ENCODE measurements around the gene XAF1. TPM values are rescaled to one million over a fixed set of nuclear protein-coding genes. Genes with fewer than 3 reads are reported as not detected.
"Not testable (repeated sequence)": the region's sequence is repeated elsewhere in the genome, so short reads cannot be mapped to it uniquely, and the experiment has no call there.

XAF1 gene
- polyA plus RNA-seq, 3 donors, result 28.4 to 45.9 (median 31.9) TPM

DNA sequence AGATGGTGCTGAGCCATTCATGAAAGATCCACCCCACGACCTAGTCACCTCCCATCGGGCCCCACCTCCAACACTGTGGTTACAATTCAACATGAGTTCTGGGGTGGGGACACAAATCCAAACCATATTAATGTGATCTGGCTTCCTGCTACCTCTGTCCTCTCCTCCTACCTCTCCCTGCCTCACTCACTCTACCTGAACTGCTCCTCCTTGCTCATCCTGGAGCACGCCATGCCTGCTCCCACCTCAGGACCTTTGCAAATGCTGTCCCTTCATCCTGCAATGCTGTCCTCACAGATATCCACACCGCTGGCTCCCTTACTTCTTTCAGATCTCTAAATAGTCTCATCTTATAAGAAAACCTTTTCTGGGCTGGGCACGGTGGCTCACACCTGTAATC, 31.8 kb upstream of the XAF1 start:
- Histone ChIP-seq H3K79me2 (ENCODE audit: insufficient read depth, low read length) (no peaks in the 10 kb centered on the region), H3K36me3 (replicated peaks in 1 of 2; ENCODE audit: control insufficient read depth in 1 of 2, insufficient read depth in 2 of 2, low read length in 2 of 2) (no peaks in the 10 kb centered on the region), H3K4me1 (ENCODE audit: control insufficient read depth in 1 of 2, insufficient read depth in 2 of 2, low read length in 2 of 2) (no peaks in the 10 kb centered on the region), H3K9ac (ENCODE audit: insufficient read depth, low read length, poor library complexity, severe bottlenecking) (no peak overlapping the region), H3K27me3 (ENCODE audit: control insufficient read depth in 2 of 2, insufficient read depth in 2 of 2, low read length in 2 of 2) (peaks cover 5 to 11% of the 10 kb centered on the region in 2 donors), H3K27ac (ENCODE audit: low read depth in 1 of 2, low read length in 2 of 2) (no peak overlapping the region), H3K9me3 (replicated peaks in 1 of 2; ENCODE audit: control insufficient read depth in 1 of 2, insufficient read depth in 1 of 2, low read length in 2 of 2) (no peaks in the 10 kb centered on the region), H3K4me3 (replicated peaks in 1 of 3; ENCODE audit: low read depth in 2 of 3, low read length in 3 of 3) (no peak overlapping the region), H3K4me2 (replicated peaks; ENCODE audit: extremely low read depth, low read length, poor library complexity, severe bottlenecking) (no peak overlapping the region), H2AFZ (ENCODE audit: insufficient read depth, low read depth, low read length, poor library complexity, severe bottlenecking) (no peak overlapping the region), H4K20me1 (ENCODE audit: insufficient read depth, low read length) (no peaks in the 10 kb centered on the region)
- peaks cover 0 to 6% (median 0%) of the 10 kb centered on the region in 7 donors for H3K9me3 Mint-ChIP-seq
- H3K27me3 Mint-ChIP-seq (ENCODE audit: low read depth in 3 of 3), result peaks cover 19 to 48% (median 27%) of the 10 kb centered on the region in 3 donors
- intact Hi-C loops (cut with micrococcal nuclease), result no loop called here
- H3K4me1 Mint-ChIP-seq, result no peaks in the 10 kb centered on the region
- 100% methylated on average over 3 of the region's 5 CpGs for WGBS (ENCODE audit: insufficient coverage)
- no peak overlapping the region for H3K27ac Mint-ChIP-seq
- no peak for DNase-seq
- TF ChIP-seq, protein P1, sequence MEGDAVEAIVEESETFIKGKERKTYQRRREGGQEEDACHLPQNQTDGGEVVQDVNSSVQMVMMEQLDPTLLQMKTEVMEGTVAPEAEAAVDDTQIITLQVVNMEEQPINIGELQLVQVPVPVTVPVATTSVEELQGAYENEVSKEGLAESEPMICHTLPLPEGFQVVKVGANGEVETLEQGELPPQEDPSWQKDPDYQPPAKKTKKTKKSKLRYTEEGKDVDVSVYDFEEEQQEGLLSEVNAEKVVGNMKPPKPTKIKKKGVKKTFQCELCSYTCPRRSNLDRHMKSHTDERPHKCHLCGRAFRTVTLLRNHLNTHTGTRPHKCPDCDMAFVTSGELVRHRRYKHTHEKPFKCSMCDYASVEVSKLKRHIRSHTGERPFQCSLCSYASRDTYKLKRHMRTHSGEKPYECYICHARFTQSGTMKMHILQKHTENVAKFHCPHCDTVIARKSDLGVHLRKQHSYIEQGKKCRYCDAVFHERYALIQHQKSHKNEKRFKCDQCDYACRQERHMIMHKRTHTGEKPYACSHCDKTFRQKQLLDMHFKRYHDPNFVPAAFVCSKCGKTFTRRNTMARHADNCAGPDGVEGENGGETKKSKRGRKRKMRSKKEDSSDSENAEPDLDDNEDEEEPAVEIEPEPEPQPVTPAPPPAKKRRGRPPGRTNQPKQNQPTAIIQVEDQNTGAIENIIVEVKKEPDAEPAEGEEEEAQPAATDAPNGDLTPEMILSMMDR (IDR thresholded peaks at IDR 0.05), result no peak
- H3K4me3 Mint-ChIP-seq, result peak overlapping the region in 1 of 2 donors; percentile 30
- no peaks in the 10 kb centered on the region for H3K36me3 Mint-ChIP-seq

DNA sequence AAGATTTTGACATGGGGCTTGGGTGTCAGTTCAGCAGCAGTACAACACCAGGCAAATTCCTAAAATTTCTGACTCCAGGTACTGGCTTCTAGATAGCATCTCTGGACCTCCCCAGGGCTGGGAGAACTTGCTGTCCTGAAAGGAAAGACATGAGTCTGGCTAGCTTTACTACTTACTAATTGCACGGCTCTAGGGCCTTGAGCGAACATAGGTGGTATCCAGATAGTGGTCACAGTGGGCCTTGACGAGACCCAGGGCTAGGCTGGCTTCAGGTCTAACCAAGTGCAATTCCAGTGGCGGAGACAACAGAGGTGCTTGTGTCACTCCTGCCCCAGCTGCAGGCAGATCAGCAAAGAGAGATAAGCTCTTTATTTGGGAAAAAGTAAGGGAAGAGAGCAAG, 26.3 kb upstream of the XAF1 start:
- H3K36me3 Mint-ChIP-seq, result no peaks in the 10 kb centered on the region
- intact Hi-C loops (cut with micrococcal nuclease), result no loop called here
- H3K4me3 Mint-ChIP-seq, result no peak overlapping the region
- H3K36me3 ChIP-seq (replicated peaks in 1 of 2; ENCODE audit: control insufficient read depth in 1 of 2, insufficient read depth in 2 of 2, low read length in 2 of 2), result no peaks in the 10 kb centered on the region
- no peak overlapping the region for H3K4me2 ChIP-seq (replicated peaks; ENCODE audit: extremely low read depth, low read length, poor library complexity, severe bottlenecking)
- H3K79me2 ChIP-seq (ENCODE audit: insufficient read depth, low read length), result no peaks in the 10 kb centered on the region
- H3K9me3 Mint-ChIP-seq, result peaks cover 0 to 3% (median 1%) of the 10 kb centered on the region in 7 donors
- no peak overlapping the region for H3K27ac ChIP-seq (ENCODE audit: low read depth in 1 of 2, low read length in 2 of 2)
- H4K20me1 ChIP-seq (ENCODE audit: insufficient read depth, low read length), result no peaks in the 10 kb centered on the region
- H2AFZ ChIP-seq (ENCODE audit: insufficient read depth, low read depth, low read length, poor library complexity, severe bottlenecking), result no peak overlapping the region
- no peaks in the 10 kb centered on the region for H3K4me1 Mint-ChIP-seq
- peaks cover 6 to 15% (median 9%) of the 10 kb centered on the region in 3 donors for H3K27me3 Mint-ChIP-seq (ENCODE audit: low read depth in 3 of 3)
- H3K4me1 ChIP-seq (ENCODE audit: control insufficient read depth in 1 of 2, insufficient read depth in 2 of 2, low read length in 2 of 2), result no peaks in the 10 kb centered on the region
- H3K9ac ChIP-seq (ENCODE audit: insufficient read depth, low read length, poor library complexity, severe bottlenecking), result no peak overlapping the region
- H3K9me3 ChIP-seq (replicated peaks in 1 of 2; ENCODE audit: control insufficient read depth in 1 of 2, insufficient read depth in 1 of 2, low read length in 2 of 2), result no peaks in the 10 kb centered on the region
- WGBS (ENCODE audit: insufficient coverage), result 78% methylated on average over 3 of the region's 4 CpGs
- H3K4me3 ChIP-seq (replicated peaks in 1 of 3; ENCODE audit: low read depth in 2 of 3, low read length in 3 of 3), result no peak overlapping the region
- no peak for DNase-seq
- H3K27me3 ChIP-seq (ENCODE audit: control insufficient read depth in 2 of 2, insufficient read depth in 2 of 2, low read length in 2 of 2), result no peaks in the 10 kb centered on the region
- TF ChIP-seq, protein P1 (IDR thresholded peaks at IDR 0.05), result no peak
- H3K27ac Mint-ChIP-seq, result no peak overlapping the region

DNA sequence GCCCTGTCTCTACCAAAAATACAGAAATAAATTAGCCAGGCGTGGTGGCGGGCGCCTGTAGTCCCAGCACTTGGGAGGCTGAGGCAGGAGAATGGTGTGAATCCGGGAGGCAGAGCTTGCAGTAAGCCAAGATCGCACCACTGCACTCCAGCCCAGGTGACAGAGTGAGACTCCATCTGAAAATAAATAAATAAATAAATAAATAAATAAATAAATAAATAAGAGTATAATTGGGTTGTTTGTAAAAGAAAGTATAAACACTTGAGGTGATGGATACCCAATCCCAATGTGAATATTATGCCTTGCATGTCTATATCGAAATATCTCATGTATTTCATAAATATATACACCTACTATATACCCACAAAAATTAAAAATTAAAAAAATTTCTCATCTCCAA, 9.2 kb upstream of the XAF1 start:
- intact Hi-C loops (cut with micrococcal nuclease); H4K20me1 ChIP-seq (ENCODE audit: insufficient read depth, low read length); H3K4me1 ChIP-seq (ENCODE audit: control insufficient read depth in 1 of 2, insufficient read depth in 2 of 2, low read length in 2 of 2); DNase-seq; H3K36me3 ChIP-seq (replicated peaks in 1 of 2; ENCODE audit: control insufficient read depth in 1 of 2, insufficient read depth in 2 of 2, low read length in 2 of 2); H2AFZ ChIP-seq (ENCODE audit: insufficient read depth, low read depth, low read length, poor library complexity, severe bottlenecking); H3K36me3 Mint-ChIP-seq; H3K27ac Mint-ChIP-seq; H3K9me3 Mint-ChIP-seq; H3K4me3 Mint-ChIP-seq; H3K4me2 ChIP-seq (replicated peaks; ENCODE audit: extremely low read depth, low read length, poor library complexity, severe bottlenecking); H3K27me3 Mint-ChIP-seq (ENCODE audit: low read depth in 3 of 3); H3K9me3 ChIP-seq (replicated peaks in 1 of 2; ENCODE audit: control insufficient read depth in 1 of 2, insufficient read depth in 1 of 2, low read length in 2 of 2); H3K27me3 ChIP-seq (ENCODE audit: control insufficient read depth in 2 of 2, insufficient read depth in 2 of 2, low read length in 2 of 2); H3K79me2 ChIP-seq (ENCODE audit: insufficient read depth, low read length); H3K27ac ChIP-seq (ENCODE audit: low read depth in 1 of 2, low read length in 2 of 2); H3K9ac ChIP-seq (ENCODE audit: insufficient read depth, low read length, poor library complexity, severe bottlenecking); H3K4me3 ChIP-seq (replicated peaks in 1 of 3; ENCODE audit: low read depth in 2 of 3, low read length in 3 of 3): not testable (repeated sequence)
- WGBS (ENCODE audit: insufficient coverage), result no CpG with 5 or more reads among the region's 6 CpGs
- H3K4me1 Mint-ChIP-seq, result peaks cover 11% of the 10 kb centered on the region

Measured in CD14-positive monocyte (primary cell).